C4-2B (cell line): ENCODE measurements around the gene NCOA1.

Experiments
- ZFX ChIP-seq: fragments of 450-650 bp; IDR thresholded peaks from 2 replicates; pipeline ENCODE4 v1.6.1; 2017
- TF ChIP-seq, protein P1 (sequence below): fragments of 450-650 bp; conservative IDR thresholded peaks from 2 replicates; pipeline ENCODE4 v1.5.1; 2017; ENCODE audit warnings: mild to moderate bottlenecking

DNA sequence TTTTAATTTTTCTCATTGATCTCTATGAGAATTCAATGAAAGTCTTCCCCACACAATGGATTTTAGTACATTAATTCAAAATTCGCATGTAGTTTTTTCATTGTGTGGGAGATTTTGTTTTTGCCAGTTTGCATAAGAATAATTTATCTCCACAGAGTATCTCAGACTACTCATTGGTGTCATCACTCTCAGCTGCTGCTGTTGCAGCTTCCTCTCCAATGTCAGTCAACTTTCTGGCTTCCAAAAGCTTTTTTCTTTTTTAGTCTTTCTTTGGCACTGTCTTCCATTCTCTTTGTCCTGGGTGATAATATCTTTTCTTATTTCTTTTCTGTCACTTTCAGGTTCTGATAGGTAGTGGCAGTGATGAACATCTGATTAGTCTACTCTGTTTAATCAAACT is 251.7 kb downstream of the NCOA1 start:
- TF ChIP-seq, protein P1, sequence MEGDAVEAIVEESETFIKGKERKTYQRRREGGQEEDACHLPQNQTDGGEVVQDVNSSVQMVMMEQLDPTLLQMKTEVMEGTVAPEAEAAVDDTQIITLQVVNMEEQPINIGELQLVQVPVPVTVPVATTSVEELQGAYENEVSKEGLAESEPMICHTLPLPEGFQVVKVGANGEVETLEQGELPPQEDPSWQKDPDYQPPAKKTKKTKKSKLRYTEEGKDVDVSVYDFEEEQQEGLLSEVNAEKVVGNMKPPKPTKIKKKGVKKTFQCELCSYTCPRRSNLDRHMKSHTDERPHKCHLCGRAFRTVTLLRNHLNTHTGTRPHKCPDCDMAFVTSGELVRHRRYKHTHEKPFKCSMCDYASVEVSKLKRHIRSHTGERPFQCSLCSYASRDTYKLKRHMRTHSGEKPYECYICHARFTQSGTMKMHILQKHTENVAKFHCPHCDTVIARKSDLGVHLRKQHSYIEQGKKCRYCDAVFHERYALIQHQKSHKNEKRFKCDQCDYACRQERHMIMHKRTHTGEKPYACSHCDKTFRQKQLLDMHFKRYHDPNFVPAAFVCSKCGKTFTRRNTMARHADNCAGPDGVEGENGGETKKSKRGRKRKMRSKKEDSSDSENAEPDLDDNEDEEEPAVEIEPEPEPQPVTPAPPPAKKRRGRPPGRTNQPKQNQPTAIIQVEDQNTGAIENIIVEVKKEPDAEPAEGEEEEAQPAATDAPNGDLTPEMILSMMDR = no peak
- TF ChIP-seq ZFX = no peak
